ENCODE measurements around the gene SCN9A.

SCN9A gene

GRCh38 chr2:166148500-166149400 lies 227.0 kb downstream of the SCN9A start:
- Histone ChIP-seq H3K27me3 (ENCODE audit: control insufficient read depth, insufficient read depth, low read length) (no peaks in the 10 kb centered on the region), H3K79me2 (no peaks in the 10 kb centered on the region), H3K4me2 (ENCODE audit: low read length) (no peak overlapping the region), H3K9ac (no peak overlapping the region), H3K27ac (no peak overlapping the region), H2AFZ (no peak overlapping the region), H3K9me3 (ENCODE audit: control insufficient read depth, low read length) (no peaks in the 10 kb centered on the region), H3K4me3 (ENCODE audit: low read depth, low read length) (no peak overlapping the region), H3K4me1 (no peaks in the 10 kb centered on the region), H3K36me3 (ENCODE audit: control insufficient read depth, insufficient read depth, low read length) (no peaks in the 10 kb centered on the region)
- TF ChIP-seq CTCF (IDR thresholded peaks at IDR 0.05) = no peak

- Histone ChIP-seq H3K27ac (no peak overlapping the region), H3K4me2 (ENCODE audit: low read length) (no peak overlapping the region), H3K9me3 (ENCODE audit: control insufficient read depth, low read length) (no peaks in the 10 kb centered on the region), H3K36me3 (ENCODE audit: control insufficient read depth, insufficient read depth, low read length) (no peaks in the 10 kb centered on the region), H3K9ac (no peak overlapping the region), H3K4me3 (ENCODE audit: low read depth, low read length) (no peak overlapping the region), H3K79me2 (no peaks in the 10 kb centered on the region), H2AFZ (no peak overlapping the region), H3K4me1 (no peaks in the 10 kb centered on the region), H3K27me3 (ENCODE audit: control insufficient read depth, insufficient read depth, low read length) (no peaks in the 10 kb centered on the region)
- TF ChIP-seq CTCF (IDR thresholded peaks at IDR 0.05) = no peak
Measured at GRCh38 chr2:166147883-166148282, 227.9 kb downstream of the SCN9A start.
